ENCODE measurements around the gene ABI2.
A peak's percentile ranks its signal among the peaks of the same experiment; 100 is the strongest.

The ABI2 gene

DNA sequence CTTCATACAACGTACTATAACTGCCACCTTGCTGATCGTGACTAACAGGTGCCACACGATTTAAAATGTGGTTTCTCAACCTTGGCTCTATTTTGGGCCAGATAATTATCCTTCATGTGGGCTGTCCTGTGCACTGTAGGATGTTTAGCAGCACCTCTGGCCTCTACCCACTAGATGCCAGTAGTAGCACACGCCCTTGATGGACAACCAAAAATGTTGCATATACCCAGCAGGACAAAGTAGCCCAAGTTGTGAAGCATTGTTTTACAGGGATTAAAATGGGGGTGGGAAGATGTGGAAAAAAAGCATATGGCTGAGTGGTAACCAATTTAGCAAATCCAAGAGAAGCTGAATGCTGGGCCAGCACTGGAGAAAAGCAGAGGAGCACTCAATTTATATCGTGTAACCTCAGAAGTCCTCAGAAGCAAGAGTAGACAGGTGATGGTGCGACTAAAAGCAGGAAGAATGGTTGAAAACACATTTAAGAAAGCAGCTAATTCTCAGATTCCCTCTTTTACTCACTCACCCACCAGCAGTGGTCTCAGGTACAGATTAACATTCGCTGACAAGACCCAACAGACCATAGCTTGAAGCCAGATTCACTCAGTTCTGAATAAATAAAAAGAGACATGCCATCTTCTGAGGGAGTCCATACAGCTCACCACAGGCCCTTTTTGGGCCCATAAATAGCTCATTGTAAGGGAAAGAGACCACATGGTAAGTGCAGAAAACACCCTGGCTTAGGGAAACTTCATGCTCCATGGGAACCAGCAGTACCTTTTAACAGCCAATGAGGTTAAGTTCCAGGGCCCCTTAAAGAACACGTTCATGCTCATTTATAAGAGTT is 156.3 kb downstream of the ABI2 start:
- peak; percentile 15 for DNase-seq

DNA sequence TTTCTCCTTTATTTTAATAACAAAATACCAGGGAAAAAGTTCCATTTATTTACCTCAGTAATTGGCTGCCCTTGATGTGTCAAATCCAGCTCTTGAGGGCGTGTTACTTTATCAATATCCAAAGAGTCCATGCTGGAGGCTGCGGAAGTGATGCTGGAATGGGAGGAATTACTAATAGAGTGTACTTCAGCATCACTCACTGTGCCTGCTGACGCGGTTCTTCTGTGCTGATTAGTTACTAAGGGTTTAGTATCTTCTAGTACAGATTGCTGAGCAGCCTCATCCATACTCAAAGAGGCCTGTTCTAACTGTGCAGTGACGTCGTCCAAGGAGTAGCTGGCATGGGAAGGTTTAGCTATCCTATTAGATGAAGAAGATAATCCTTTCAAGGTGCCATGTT is 161.3 kb downstream of the ABI2 start:
- no peak for DNase-seq

GRCh38 chr2:203490391-203490790 is 162.2 kb downstream of the ABI2 start:
- DNase-seq, result no peak

DNA sequence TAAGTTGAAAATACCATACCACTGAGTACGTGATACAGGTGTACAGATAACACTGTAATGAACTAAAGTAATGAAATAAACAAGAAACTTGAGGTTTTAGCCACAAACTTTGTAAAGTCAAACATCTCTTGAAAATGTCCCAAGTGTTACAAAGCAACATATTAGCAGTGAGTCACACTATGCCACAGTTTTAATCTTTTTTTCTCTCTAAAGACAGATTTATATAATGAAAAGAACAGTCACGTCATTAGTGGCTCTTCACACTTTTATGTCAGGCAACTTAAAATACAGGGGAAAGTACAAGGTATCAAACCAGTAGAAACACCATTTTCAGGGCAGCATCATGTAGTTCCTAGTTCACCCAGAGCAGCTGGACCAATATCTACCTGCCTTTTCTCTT is 164.8 kb downstream of the ABI2 start:
- no peak for DNase-seq
